22Rv1 (cell line): Measurements from ENCODE around the gene IKZF1.

Source experiments
- CTCF ChIP-seq: fragments of 450-650 bp; IDR thresholded peaks from 2 replicates; pipeline ENCODE4 v1.5.1; 2017; ENCODE audit warnings: mild to moderate bottlenecking
- ZFX ChIP-seq: fragments of 450-650 bp; IDR thresholded peaks from 2 replicates; pipeline ENCODE4 v1.6.1; 2017; ENCODE audit warnings: antibody characterized with exemption, borderline replicate concordance

GRCh38 chr7:50358041-50358705 lies 53.7 kb downstream of the IKZF1 start:
- TF ChIP-seq CTCF = no peak
- TF ChIP-seq ZFX = no peak
